Stimulated activated naive B cell treated with anti-CD40 and anti-IgM and Interleukin-4, amounts not matched to agents 10 μg/mL and 1 μg/mL and 100 μg/mL, for 72 hours (primary cell): ENCODE data around the gene RTL10.

ENCODE experiments used
- ATAC-seq, 2 donors: fragments of 150-1000 bp; cut with Tn5 transposase; replicated peaks; 2 replicates each; pipeline ENCODE4 v1.10.0; 2021; ENCODE audit warnings: moderate library complexity in 1 of 2
- DNase-seq: peaks from one replicate; pipeline ENCODE4 v3.0.0; 2021
- H3K27ac Mint-ChIP-seq: one replicate; pipeline ENCODE4 v1.8.0; 2022; ENCODE audit warnings: mild to moderate bottlenecking, mixed read lengths
- H3K27me3 Mint-ChIP-seq, 2 donors: one replicate each; pipeline ENCODE4 v1.8.0; 2022; ENCODE audit warnings: mixed read lengths in 2 of 2
- H3K36me3 Mint-ChIP-seq, 2 donors: one replicate each; pipeline ENCODE4 v1.8.0; 2022; ENCODE audit warnings: mixed read lengths in 2 of 2, mild to moderate bottlenecking in 1 of 2
- H3K4me1 Mint-ChIP-seq, 2 donors: one replicate each; pipeline ENCODE4 v1.8.0; 2022; ENCODE audit warnings: mixed read lengths in 2 of 2, mild to moderate bottlenecking in 1 of 2
- H3K4me3 Mint-ChIP-seq, 2 donors: one replicate each; pipeline ENCODE4 v1.8.0; 2022; ENCODE audit warnings: mild to moderate bottlenecking in 2 of 2, mixed read lengths in 2 of 2, moderate library complexity in 1 of 2
- H3K9me3 Mint-ChIP-seq, 2 donors: one replicate each; pipeline ENCODE4 v1.8.0; 2022; ENCODE audit warnings: mixed read lengths in 2 of 2, mild to moderate bottlenecking in 1 of 2

The RTL10 gene

GRCh38 chr22:19867617-19868016 is 12.9 kb upstream of the RTL10 start:
- DNase-seq (no peak), ATAC-seq (no peak)
- no peaks in the 10 kb centered on the region for H3K9me3 Mint-ChIP-seq
- no peaks in the 10 kb centered on the region for H3K36me3 Mint-ChIP-seq
- H3K27me3 Mint-ChIP-seq = no peaks in the 10 kb centered on the region
- H3K4me1 Mint-ChIP-seq = no peaks in the 10 kb centered on the region
- no peak overlapping the region for H3K4me3 Mint-ChIP-seq
- H3K27ac Mint-ChIP-seq = no peak overlapping the region

GRCh38 chr22:19866665-19867009 is 12.0 kb upstream of the RTL10 start:
- ATAC-seq (no peak), DNase-seq (no peak)
- Mint-ChIP-seq H3K4me3 (no peak overlapping the region), H3K9me3 (no peaks in the 10 kb centered on the region), H3K27me3 (no peaks in the 10 kb centered on the region), H3K4me1 (no peaks in the 10 kb centered on the region), H3K27ac (no peak overlapping the region), H3K36me3 (no peaks in the 10 kb centered on the region)

- no peak overlapping the region for H3K27ac Mint-ChIP-seq
Observed at GRCh38 chr22:19865141-19865829, 10.6 kb upstream of the RTL10 start.

GRCh38 chr22:19864538-19865106 is 9.9 kb upstream of the RTL10 start:
- DNase-seq (no peak), ATAC-seq (no peak)
- Mint-ChIP-seq H3K36me3 (no peaks in the 10 kb centered on the region), H3K4me1 (no peaks in the 10 kb centered on the region), H3K27me3 (no peaks in the 10 kb centered on the region), H3K27ac (no peak overlapping the region), H3K4me3 (no peak overlapping the region), H3K9me3 (no peaks in the 10 kb centered on the region)

More at GRCh38 chr22:19865141-19865829, 10.6 kb upstream of the RTL10 start:
- no peaks in the 10 kb centered on the region for H3K4me1 Mint-ChIP-seq
- ATAC-seq = no peak
- H3K9me3 Mint-ChIP-seq = no peaks in the 10 kb centered on the region
- no peak overlapping the region for H3K4me3 Mint-ChIP-seq
- no peaks in the 10 kb centered on the region for H3K36me3 Mint-ChIP-seq
- no peaks in the 10 kb centered on the region for H3K27me3 Mint-ChIP-seq
- no peak for DNase-seq

- Mint-ChIP-seq H3K4me1 (no peaks in the 10 kb centered on the region), H3K9me3 (no peaks in the 10 kb centered on the region), H3K4me3 (no peak overlapping the region), H3K27me3 (no peaks in the 10 kb centered on the region), H3K27ac (no peak overlapping the region), H3K36me3 (no peaks in the 10 kb centered on the region)
- ATAC-seq = no peak
- no peak for DNase-seq
Observed at GRCh38 chr22:19863571-19863970, 8.9 kb upstream of the RTL10 start.

GRCh38 chr22:19862619-19863246 is 8.1 kb upstream of the RTL10 start:
- Mint-ChIP-seq H3K4me3 (no peak overlapping the region), H3K27ac (no peak overlapping the region), H3K9me3 (no peaks in the 10 kb centered on the region), H3K27me3 (no peaks in the 10 kb centered on the region), H3K4me1 (peaks cover 2 to 7% of the 10 kb centered on the region in 2 donors), H3K36me3 (no peaks in the 10 kb centered on the region)
- ATAC-seq = no peak
- DNase-seq = no peak

- DNase-seq (no peak), ATAC-seq (no peak)
- no peak overlapping the region for H3K4me3 Mint-ChIP-seq
- H3K27ac Mint-ChIP-seq = no peak overlapping the region
- peaks cover 0 to 2% of the 10 kb centered on the region in 2 donors for H3K36me3 Mint-ChIP-seq
- no peaks in the 10 kb centered on the region for H3K27me3 Mint-ChIP-seq
- H3K4me1 Mint-ChIP-seq = peaks cover 11 to 28% of the 10 kb centered on the region in 2 donors
- no peaks in the 10 kb centered on the region for H3K9me3 Mint-ChIP-seq
Observed at GRCh38 chr22:19859861-19860510, 5.3 kb upstream of the RTL10 start.

- peaks cover 29 to 47% of the 10 kb centered on the region in 2 donors for H3K4me1 Mint-ChIP-seq
- no peak overlapping the region for H3K27ac Mint-ChIP-seq
- no peak overlapping the region for H3K4me3 Mint-ChIP-seq
- H3K9me3 Mint-ChIP-seq = no peaks in the 10 kb centered on the region
- no peak for ATAC-seq
- H3K27me3 Mint-ChIP-seq = no peaks in the 10 kb centered on the region
- peaks cover 8 to 14% of the 10 kb centered on the region in 2 donors for H3K36me3 Mint-ChIP-seq
- DNase-seq = no peak
Observed at GRCh38 chr22:19857382-19857781, 2.7 kb upstream of the RTL10 start.

- peak; percentile 53 to 62 for ATAC-seq
- DNase-seq = peak; percentile 63
- H3K9me3 Mint-ChIP-seq = no peaks in the 10 kb centered on the region
- no peaks in the 10 kb centered on the region for H3K27me3 Mint-ChIP-seq
- H3K27ac Mint-ChIP-seq = peak overlapping the region; percentile 98
- peak overlapping the region; percentile 93 to 98 for H3K4me3 Mint-ChIP-seq
- H3K36me3 Mint-ChIP-seq = peaks cover 14 to 20% of the 10 kb centered on the region in 2 donors
- H3K4me1 Mint-ChIP-seq = peaks cover 34 to 53% of the 10 kb centered on the region in 2 donors
Observed at GRCh38 chr22:19855504-19856409, 1.1 kb upstream of the RTL10 start.

- Mint-ChIP-seq H3K27me3 (no peaks in the 10 kb centered on the region), H3K27ac (peak overlapping the region; percentile 98), H3K4me3 (peak overlapping the region; percentile 93 to 98), H3K4me1 (peaks cover 40 to 53% of the 10 kb centered on the region in 2 donors), H3K36me3 (peaks cover 18 to 32% of the 10 kb centered on the region in 2 donors), H3K9me3 (no peaks in the 10 kb centered on the region)
- ATAC-seq (peak; percentile 0), DNase-seq (no peak)
Observed at GRCh38 chr22:19853879-19854777, 546 bp downstream of the RTL10 start.

GRCh38 chr22:19853058-19853878 is 1.4 kb downstream of the RTL10 start:
- no peak for ATAC-seq
- Mint-ChIP-seq H3K4me3 (peak overlapping the region; percentile 93 to 98), H3K27me3 (no peaks in the 10 kb centered on the region), H3K36me3 (peaks cover 24 to 37% of the 10 kb centered on the region in 2 donors), H3K9me3 (no peaks in the 10 kb centered on the region), H3K27ac (peak overlapping the region; percentile 98), H3K4me1 (peaks cover 40 to 51% of the 10 kb centered on the region in 2 donors)
- no peak for DNase-seq

GRCh38 chr22:19852177-19852781 is 2.4 kb downstream of the RTL10 start:
- no peaks in the 10 kb centered on the region for H3K9me3 Mint-ChIP-seq
- ATAC-seq = no peak
- no peaks in the 10 kb centered on the region for H3K27me3 Mint-ChIP-seq
- peaks cover 37 to 43% of the 10 kb centered on the region in 2 donors for H3K4me1 Mint-ChIP-seq
- no peak for DNase-seq
- H3K27ac Mint-ChIP-seq = no peak overlapping the region
- peak overlapping the region in 1 of 2 donors; percentile 32 for H3K4me3 Mint-ChIP-seq
- peaks cover 30 to 45% of the 10 kb centered on the region in 2 donors for H3K36me3 Mint-ChIP-seq
